ENCODE results near the gene HMGB4. TPM values are rescaled to one million over a fixed set of nuclear protein-coding genes. Genes with fewer than 3 reads are reported as not detected.

HMGB4 gene
- total RNA-seq, 1 donor from 2014 or later: not detected

DNA sequence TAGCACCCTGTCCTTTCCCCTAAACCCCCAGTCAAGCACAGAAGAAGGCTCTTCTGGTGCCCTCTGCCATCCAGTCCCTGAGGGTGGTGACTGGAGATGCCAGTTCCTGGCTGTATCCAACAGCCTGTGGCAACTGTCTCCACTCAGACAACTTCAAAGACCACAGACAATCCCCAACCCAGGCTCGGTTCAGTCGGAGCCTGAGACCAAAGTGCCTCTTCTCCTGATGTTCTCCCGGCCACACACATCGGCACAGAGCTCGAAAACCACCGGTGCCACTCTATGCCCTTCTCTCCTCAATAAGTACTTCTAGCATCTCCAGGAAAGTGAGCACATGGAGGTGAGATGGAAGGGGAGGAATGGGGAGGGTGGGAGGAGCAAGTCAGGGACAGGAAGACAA, 39.6 kb upstream of the HMGB4 start:
- Mint-ChIP-seq H3K4me1 (no peaks in the 10 kb centered on the region), H3K9me3 (peaks cover 6% of the 10 kb centered on the region), H3K27ac (ENCODE audit: unreplicated experiment) (no peak overlapping the region), H3K4me3 (no peak overlapping the region), H3K27me3 (ENCODE audit: low read depth) (peaks cover 3% of the 10 kb centered on the region), H3K36me3 (ENCODE audit: low read depth) (no peaks in the 10 kb centered on the region)
- TF ChIP-seq, protein P1, sequence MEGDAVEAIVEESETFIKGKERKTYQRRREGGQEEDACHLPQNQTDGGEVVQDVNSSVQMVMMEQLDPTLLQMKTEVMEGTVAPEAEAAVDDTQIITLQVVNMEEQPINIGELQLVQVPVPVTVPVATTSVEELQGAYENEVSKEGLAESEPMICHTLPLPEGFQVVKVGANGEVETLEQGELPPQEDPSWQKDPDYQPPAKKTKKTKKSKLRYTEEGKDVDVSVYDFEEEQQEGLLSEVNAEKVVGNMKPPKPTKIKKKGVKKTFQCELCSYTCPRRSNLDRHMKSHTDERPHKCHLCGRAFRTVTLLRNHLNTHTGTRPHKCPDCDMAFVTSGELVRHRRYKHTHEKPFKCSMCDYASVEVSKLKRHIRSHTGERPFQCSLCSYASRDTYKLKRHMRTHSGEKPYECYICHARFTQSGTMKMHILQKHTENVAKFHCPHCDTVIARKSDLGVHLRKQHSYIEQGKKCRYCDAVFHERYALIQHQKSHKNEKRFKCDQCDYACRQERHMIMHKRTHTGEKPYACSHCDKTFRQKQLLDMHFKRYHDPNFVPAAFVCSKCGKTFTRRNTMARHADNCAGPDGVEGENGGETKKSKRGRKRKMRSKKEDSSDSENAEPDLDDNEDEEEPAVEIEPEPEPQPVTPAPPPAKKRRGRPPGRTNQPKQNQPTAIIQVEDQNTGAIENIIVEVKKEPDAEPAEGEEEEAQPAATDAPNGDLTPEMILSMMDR (conservative IDR thresholded peaks at IDR 0.05): no peak
- no peak for DNase-seq (ENCODE audit: low read depth, low spot score)

DNA sequence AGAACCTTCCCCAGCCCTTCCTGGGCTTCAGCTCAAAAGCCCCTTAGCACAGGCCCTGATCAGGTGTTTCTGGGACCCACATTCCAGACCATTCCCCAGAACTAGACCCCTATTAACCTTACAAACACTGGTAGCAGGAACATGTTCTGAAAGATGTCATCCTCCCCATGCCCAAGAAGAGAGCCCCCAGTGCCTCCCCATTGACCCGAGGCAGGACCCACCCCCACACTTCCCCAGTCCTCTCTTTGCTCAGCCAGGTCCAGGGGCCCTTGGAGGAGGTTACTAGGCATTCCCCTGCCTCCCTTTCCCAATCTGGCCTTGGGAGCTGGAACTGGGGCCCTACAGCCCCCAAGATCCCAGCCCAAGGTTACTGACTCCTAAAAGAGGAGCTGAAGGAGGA, 38.9 kb upstream of the HMGB4 start:
- peaks cover 8% of the 10 kb centered on the region for H3K9me3 Mint-ChIP-seq
- no peak overlapping the region for H3K4me3 Mint-ChIP-seq
- H3K27me3 Mint-ChIP-seq (ENCODE audit: low read depth): peaks cover 3% of the 10 kb centered on the region
- no peaks in the 10 kb centered on the region for H3K4me1 Mint-ChIP-seq
- DNase-seq (ENCODE audit: low read depth, low spot score): no peak
- H3K27ac Mint-ChIP-seq (ENCODE audit: unreplicated experiment): no peak overlapping the region
- no peaks in the 10 kb centered on the region for H3K36me3 Mint-ChIP-seq (ENCODE audit: low read depth)
- TF ChIP-seq, protein P1 (conservative IDR thresholded peaks at IDR 0.05): no peak

DNA sequence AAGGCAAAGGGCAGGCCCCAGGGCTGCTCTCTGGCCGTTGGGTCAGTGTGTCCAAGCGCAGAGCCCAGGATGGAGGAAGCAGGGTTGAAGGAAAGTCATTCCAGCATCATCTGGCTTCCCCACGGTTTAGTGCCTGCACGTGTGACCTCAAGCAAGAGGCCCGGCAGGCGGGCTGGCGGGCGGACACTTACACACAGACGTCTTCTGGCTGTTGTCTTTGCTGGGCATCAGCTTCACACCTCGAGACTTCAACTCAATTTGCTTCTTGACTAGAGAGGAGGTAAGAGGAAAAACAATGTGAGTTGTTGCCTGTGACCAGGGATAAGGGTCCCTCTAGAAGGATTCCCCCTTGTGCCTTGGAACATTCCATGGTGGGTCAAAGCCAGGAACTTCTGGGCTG, 38.4 kb upstream of the HMGB4 start:
- H3K36me3 Mint-ChIP-seq (ENCODE audit: low read depth): no peaks in the 10 kb centered on the region
- DNase-seq (ENCODE audit: low read depth, low spot score): no peak
- H3K4me1 Mint-ChIP-seq: no peaks in the 10 kb centered on the region
- TF ChIP-seq, protein P1 (conservative IDR thresholded peaks at IDR 0.05): no peak
- H3K4me3 Mint-ChIP-seq: no peak overlapping the region
- peaks cover 8% of the 10 kb centered on the region for H3K9me3 Mint-ChIP-seq
- peaks cover 3% of the 10 kb centered on the region for H3K27me3 Mint-ChIP-seq (ENCODE audit: low read depth)
- no peak overlapping the region for H3K27ac Mint-ChIP-seq (ENCODE audit: unreplicated experiment)

DNA sequence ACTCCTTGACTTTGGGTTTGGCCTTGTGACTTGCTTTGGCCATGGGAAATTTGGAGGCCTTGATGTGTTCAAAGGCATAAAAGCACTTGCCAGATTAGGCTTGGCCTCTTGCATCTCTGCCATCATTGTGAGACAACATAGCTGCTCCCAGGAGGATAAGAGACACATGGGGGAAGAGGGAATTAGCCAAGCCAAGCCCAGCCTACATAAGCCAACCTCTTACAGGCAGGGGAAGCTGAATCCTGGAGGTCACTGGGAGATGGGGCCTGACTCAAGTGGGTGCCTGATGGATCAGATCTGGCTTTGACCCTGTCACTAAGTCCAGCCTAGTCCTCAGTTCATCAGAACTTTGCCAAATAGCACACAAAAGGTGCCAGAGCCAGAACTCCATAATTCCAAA, 37.6 kb upstream of the HMGB4 start:
- no peak for DNase-seq (ENCODE audit: low read depth, low spot score)
- Mint-ChIP-seq H3K27me3 (ENCODE audit: low read depth) (peaks cover 3% of the 10 kb centered on the region), H3K4me1 (no peaks in the 10 kb centered on the region), H3K36me3 (ENCODE audit: low read depth) (no peaks in the 10 kb centered on the region), H3K27ac (ENCODE audit: unreplicated experiment) (no peak overlapping the region), H3K9me3 (peaks cover 10% of the 10 kb centered on the region), H3K4me3 (no peak overlapping the region)
- TF ChIP-seq, protein P1 (conservative IDR thresholded peaks at IDR 0.05): no peak

DNA sequence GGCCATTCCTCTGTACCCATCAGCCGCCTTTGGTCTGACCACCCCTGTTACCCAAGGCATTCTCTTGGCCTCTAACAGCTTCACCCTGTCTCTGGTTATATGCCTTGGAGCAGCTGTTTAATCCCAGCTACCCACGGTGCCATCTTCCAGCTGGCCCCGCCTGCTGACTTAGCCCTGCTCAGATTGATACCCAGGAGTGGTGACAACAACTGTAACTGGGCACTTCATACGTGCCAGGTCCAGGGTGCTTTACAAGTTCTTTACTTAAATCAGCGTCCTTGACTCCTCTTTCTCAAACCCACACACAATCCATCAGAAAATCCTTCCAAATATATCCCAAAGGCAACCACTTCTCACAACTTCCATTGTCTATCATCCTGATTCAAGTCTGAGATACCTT, 37.2 kb upstream of the HMGB4 start:
- H3K4me1 Mint-ChIP-seq: no peaks in the 10 kb centered on the region
- H3K27me3 Mint-ChIP-seq (ENCODE audit: low read depth): peaks cover 3% of the 10 kb centered on the region
- DNase-seq (ENCODE audit: low read depth, low spot score): no peak
- H3K9me3 Mint-ChIP-seq: peaks cover 10% of the 10 kb centered on the region
- no peak overlapping the region for H3K4me3 Mint-ChIP-seq
- no peak overlapping the region for H3K27ac Mint-ChIP-seq (ENCODE audit: unreplicated experiment)
- TF ChIP-seq, protein P1 (conservative IDR thresholded peaks at IDR 0.05): no peak
- no peaks in the 10 kb centered on the region for H3K36me3 Mint-ChIP-seq (ENCODE audit: low read depth)

DNA sequence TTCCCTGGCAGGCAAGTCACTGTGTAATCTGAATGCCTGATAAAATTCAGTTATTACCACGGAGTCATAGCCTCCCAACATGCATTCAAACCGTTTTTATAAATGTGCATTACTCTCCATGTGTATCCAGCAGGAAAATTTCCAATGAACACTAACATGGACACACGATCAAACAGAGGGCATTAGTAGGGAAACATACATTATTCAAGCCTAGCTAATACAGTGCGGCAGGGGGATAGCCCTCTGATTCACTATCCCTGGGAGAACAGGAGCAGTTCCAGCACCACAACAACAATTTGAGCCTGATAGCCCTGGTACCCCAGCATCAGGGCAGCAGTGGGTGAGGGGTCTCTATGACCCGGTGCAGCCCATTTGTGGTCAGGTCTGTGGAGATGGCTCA, 35.8 kb upstream of the HMGB4 start:
- TF ChIP-seq, protein P1 (conservative IDR thresholded peaks at IDR 0.05): no peak
- H3K4me3 Mint-ChIP-seq: no peak overlapping the region
- no peak for DNase-seq (ENCODE audit: low read depth, low spot score)
- H3K36me3 Mint-ChIP-seq (ENCODE audit: low read depth): no peaks in the 10 kb centered on the region
- peaks cover 6% of the 10 kb centered on the region for H3K27me3 Mint-ChIP-seq (ENCODE audit: low read depth)
- no peaks in the 10 kb centered on the region for H3K4me1 Mint-ChIP-seq
- H3K27ac Mint-ChIP-seq (ENCODE audit: unreplicated experiment): no peak overlapping the region
- peaks cover 14% of the 10 kb centered on the region for H3K9me3 Mint-ChIP-seq
